Measurements from ENCODE around the gene DNAJA3.
"Not testable (repeated sequence)": the region's sequence is repeated elsewhere in the genome, so short reads cannot be mapped to it uniquely, and the experiment has no call there.

GRCh38 chr16:4393850-4394249 lies 31.8 kb upstream of the DNAJA3 start:
- not testable (repeated sequence) for TF ChIP-seq EZH2phosphoT487 (IDR thresholded peaks at IDR 0.05; ENCODE audit: insufficient read depth, low read depth); EZH2 (IDR thresholded peaks at IDR 0.05; ENCODE audit: insufficient read depth, poor library complexity, severe bottlenecking)
